Sciatic nerve (tissue), 2 donors: ENCODE results near the gene TLE4. TPM values are rescaled to one million over a fixed set of nuclear protein-coding genes. Genes with fewer than 3 reads are reported as not detected.
"Not testable (repeated sequence)": the region's sequence is repeated elsewhere in the genome, so short reads cannot be mapped to it uniquely, and the experiment has no call there.

Experiments
- ATAC-seq: fragments of 200-7000 bp; cut with Tn5 transposase; one replicate; pipeline ENCODE4 v1.9.1; 2020; ENCODE audit warnings: mild to moderate bottlenecking, moderate library complexity
- DNase-seq: peaks from one replicate; pipeline ENCODE4 v3.0.0-alpha.2; 2020; ENCODE audit warnings: low spot score
- intact Hi-C: fragments of 100-400 bp; cut with DNase I; formaldehyde crosslinking; loops from one replicate; pipeline ENCODE4 v1.14.2; 2022
- total RNA-seq: library from RNA; stranded (reverse); fragmentation: NEBNext Ultra II Directional; extraction: Animal tissue kit (Norgen Biotek cat#: 25700); gene quantifications from one replicate; pipeline ENCODE4 v1.2.1, GENCODE V29; 2021
- donor health status: DM: no; HTN: no; CAD: no.
- donor health status: DM: no; HTN: no; CAD: no.

The TLE4 gene
- total RNA-seq, 1 donor from 2014 or later: 36.2 TPM

GRCh38 chr9:79592726-79593493 lies 21.1 kb downstream of the TLE4 start:
- no peak for DNase-seq
- intact Hi-C loops: no loop called here
- ATAC-seq: no peak

GRCh38 chr9:79598562-79599345 lies 27.0 kb downstream of the TLE4 start:
- intact Hi-C loops: no loop called here

GRCh38 chr9:79600466-79600865 lies 28.7 kb downstream of the TLE4 start:
- no peak for DNase-seq
- no peak for ATAC-seq
- intact Hi-C loops: no loop called here

More at GRCh38 chr9:79598562-79599345, 27.0 kb downstream of the TLE4 start:
- DNase-seq (no peak), ATAC-seq (no peak)

GRCh38 chr9:79603222-79603920 lies 31.6 kb downstream of the TLE4 start:
- DNase-seq (no peak), ATAC-seq (no peak)
- intact Hi-C loops: no loop called here

GRCh38 chr9:79604149-79604548 lies 32.4 kb downstream of the TLE4 start:
- DNase-seq: no peak
- no peak for ATAC-seq
- intact Hi-C loops: no loop called here

GRCh38 chr9:79604921-79605562 lies 33.3 kb downstream of the TLE4 start:
- intact Hi-C loops: no loop called here
- ATAC-seq (no peak), DNase-seq (no peak)

GRCh38 chr9:79606529-79606928 lies 34.8 kb downstream of the TLE4 start:
- ATAC-seq, intact Hi-C loops, DNase-seq: not testable (repeated sequence)

- DNase-seq (no peak), ATAC-seq (no peak)
- intact Hi-C loops: no loop called here
These were observed 37.8 kb downstream of the TLE4 start for GRCh38 chr9:79609468-79610018.

- DNase-seq (no peak), ATAC-seq (no peak)
- intact Hi-C loops: no loop called here
These were observed 38.4 kb downstream of the TLE4 start for GRCh38 chr9:79610019-79610631.

GRCh38 chr9:79610791-79611614 lies 39.2 kb downstream of the TLE4 start:
- intact Hi-C loops: no loop called here
- peak; percentile 55 for ATAC-seq
- DNase-seq: no peak

GRCh38 chr9:79613145-79613544 lies 41.4 kb downstream of the TLE4 start:
- DNase-seq (no peak), ATAC-seq (no peak)
- intact Hi-C loops: no loop called here

GRCh38 chr9:79615038-79615437 lies 43.3 kb downstream of the TLE4 start:
- intact Hi-C loops: no loop called here
- ATAC-seq: no peak
- DNase-seq: no peak

GRCh38 chr9:79616013-79616412 lies 44.2 kb downstream of the TLE4 start:
- intact Hi-C loops: no loop called here
- DNase-seq: no peak
- ATAC-seq: no peak

- DNase-seq: no peak
- peak; percentile 6 for ATAC-seq
- intact Hi-C loops: no loop called here
These were observed 45.2 kb downstream of the TLE4 start for GRCh38 chr9:79616971-79617370.

- ATAC-seq: peak; percentile 93
- peak; percentile 60 for DNase-seq
- intact Hi-C loops: no loop called here
These were observed 45.6 kb downstream of the TLE4 start for GRCh38 chr9:79617395-79617794.

- intact Hi-C loops: no loop called here
- DNase-seq (no peak), ATAC-seq (no peak)
These were observed 48.2 kb downstream of the TLE4 start for GRCh38 chr9:79619930-79620329.

- no peak for DNase-seq
- ATAC-seq: no peak
These were observed 50.3 kb downstream of the TLE4 start for GRCh38 chr9:79621916-79622575.

More at GRCh38 chr9:79621916-79622575, 50.3 kb downstream of the TLE4 start:
- intact Hi-C loops: no loop called here
